Central memory CD8-positive, alpha-beta T cell (primary cell): ENCODE data around the gene ADAMTSL2.

ENCODE experiments used
- ATAC-seq: fragments of 150-1000 bp; cut with Tn5 transposase; replicated peaks from 2 replicates; pipeline ENCODE4 v1.10.0; 2022; ENCODE audit warnings: mild to moderate bottlenecking, moderate FRiP score, moderate number of reproducible peaks; ENCODE audit not compliant: poor library complexity, severe bottlenecking; ENCODE audit errors: extremely low read depth
- DNase-seq, 2 donors: peaks; one replicate each; pipeline ENCODE4 v3.0.0; 2021; ENCODE audit warnings: low spot score in 2 of 2
- H3K27ac Mint-ChIP-seq: one replicate; pipeline ENCODE4 v1.8.0; 2022; ENCODE audit warnings: low read depth, mild to moderate bottlenecking, moderate library complexity, mixed read lengths
- H3K27me3 Mint-ChIP-seq: one replicate; pipeline ENCODE4 v1.8.0; 2022; ENCODE audit warnings: mixed read lengths
- H3K36me3 Mint-ChIP-seq: one replicate; pipeline ENCODE4 v1.8.0; 2022; ENCODE audit warnings: mild to moderate bottlenecking, moderate library complexity, mixed read lengths; ENCODE audit not compliant: insufficient read depth
- H3K4me1 Mint-ChIP-seq: one replicate; pipeline ENCODE4 v1.8.0; 2022; ENCODE audit warnings: mixed read lengths
- H3K4me3 Mint-ChIP-seq: one replicate; pipeline ENCODE4 v1.8.0; 2022; ENCODE audit warnings: mild to moderate bottlenecking, moderate library complexity, mixed read lengths
- H3K9me3 Mint-ChIP-seq: one replicate; pipeline ENCODE4 v1.8.0; 2022; ENCODE audit warnings: mixed read lengths

ADAMTSL2 gene

DNA sequence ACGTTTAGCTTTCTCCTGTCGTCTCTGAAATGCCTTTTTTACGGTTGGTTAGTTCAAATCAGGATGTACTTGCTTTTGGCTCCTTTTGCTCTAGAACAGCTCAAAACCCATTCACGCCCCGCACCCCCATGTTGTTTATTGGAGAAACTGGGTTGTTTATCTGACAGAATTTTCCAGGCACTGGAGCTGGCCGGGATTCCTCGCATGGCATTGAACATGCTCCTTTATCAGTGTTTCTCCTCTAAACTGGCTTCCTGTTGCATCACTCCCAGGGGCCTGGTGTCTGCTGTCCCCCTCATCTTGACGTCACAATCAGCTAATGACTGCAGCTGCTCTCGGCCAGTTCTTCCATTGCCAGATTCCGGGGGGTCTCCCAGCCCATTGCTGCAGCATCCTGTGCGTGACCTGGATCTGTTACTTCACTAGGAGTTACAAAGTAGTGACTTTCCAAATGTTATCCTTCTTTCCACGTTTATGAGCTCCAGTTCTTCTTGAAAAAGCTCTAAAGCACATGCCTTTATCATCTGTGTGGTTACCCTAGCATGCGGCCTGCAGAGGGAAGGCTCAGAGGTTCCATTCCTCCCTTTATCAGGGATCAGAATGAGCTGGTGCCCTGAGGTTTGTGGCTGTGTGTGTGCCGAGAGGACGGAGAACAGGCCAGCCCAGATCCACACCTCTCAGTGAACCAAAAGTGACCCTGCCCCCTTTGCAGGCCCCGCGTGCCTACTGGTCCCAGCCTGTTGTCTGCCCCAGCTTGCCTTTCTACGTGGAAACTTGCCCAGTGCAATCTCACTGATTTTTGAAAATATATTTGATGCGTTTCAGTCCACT, 47.2 kb downstream of the ADAMTSL2 start:
- ATAC-seq (no peak), DNase-seq (no peak)
- Mint-ChIP-seq H3K27ac (no peak overlapping the region), H3K4me1 (peaks cover 3% of the 10 kb centered on the region), H3K27me3 (peaks cover 87% of the 10 kb centered on the region), H3K36me3 (no peaks in the 10 kb centered on the region), H3K4me3 (no peak overlapping the region), H3K9me3 (no peaks in the 10 kb centered on the region)

DNA sequence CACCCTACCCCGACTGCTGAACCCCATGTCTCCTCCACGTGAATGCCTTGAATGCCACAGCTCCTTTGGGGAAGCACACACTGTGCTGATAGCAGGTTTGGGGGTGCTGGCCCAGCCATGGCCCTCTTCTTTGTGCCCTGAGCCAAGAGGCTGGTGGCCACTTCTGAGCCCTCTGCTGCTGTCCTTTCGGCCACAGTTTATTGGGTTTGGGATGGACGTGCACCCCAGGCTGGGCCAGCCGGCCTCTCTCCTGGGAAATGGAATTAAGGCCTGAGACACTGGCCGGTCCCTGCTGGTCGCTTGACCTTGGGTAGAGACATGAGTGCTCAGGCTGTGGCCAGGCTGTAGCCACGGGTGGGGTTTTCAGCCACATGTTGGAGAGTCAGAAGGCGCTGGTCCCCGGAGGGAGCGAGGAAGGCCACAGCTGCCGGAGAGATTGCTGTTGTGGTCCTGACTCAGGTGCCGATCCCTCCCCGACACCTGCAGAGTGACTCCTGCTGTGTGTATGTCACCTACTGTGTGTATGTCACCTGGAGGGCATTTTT, 48.1 kb downstream of the ADAMTSL2 start:
- H3K27ac Mint-ChIP-seq = no peak overlapping the region
- no peaks in the 10 kb centered on the region for H3K9me3 Mint-ChIP-seq
- ATAC-seq (no peak), DNase-seq (no peak)
- no peak overlapping the region for H3K4me3 Mint-ChIP-seq
- peaks cover 79% of the 10 kb centered on the region for H3K27me3 Mint-ChIP-seq
- no peaks in the 10 kb centered on the region for H3K4me1 Mint-ChIP-seq
- no peaks in the 10 kb centered on the region for H3K36me3 Mint-ChIP-seq

DNA sequence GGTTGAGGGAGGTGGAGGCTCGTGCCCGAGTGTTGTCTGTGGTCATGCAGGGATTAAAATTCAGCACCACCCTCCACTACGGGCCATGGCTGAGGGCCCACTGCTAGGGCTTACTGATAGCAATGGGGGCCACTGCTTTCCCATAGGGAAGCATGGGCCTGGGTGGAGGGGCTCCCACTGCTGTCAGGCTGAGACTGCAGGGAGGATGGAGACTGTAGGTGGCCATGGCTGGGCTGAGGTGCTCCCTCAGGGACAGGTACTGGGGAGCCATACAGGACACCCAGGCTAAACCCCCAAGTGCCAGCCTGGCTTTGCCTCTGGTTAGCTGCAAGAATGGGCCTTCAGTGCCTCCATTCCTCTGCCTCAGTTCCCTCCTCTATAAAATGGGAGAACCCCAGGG, 48.6 kb downstream of the ADAMTSL2 start:
- Mint-ChIP-seq H3K36me3 (no peaks in the 10 kb centered on the region), H3K4me3 (no peak overlapping the region), H3K4me1 (no peaks in the 10 kb centered on the region), H3K27me3 (peaks cover 73% of the 10 kb centered on the region), H3K27ac (no peak overlapping the region), H3K9me3 (no peaks in the 10 kb centered on the region)
- ATAC-seq (no peak), DNase-seq (no peak)

DNA sequence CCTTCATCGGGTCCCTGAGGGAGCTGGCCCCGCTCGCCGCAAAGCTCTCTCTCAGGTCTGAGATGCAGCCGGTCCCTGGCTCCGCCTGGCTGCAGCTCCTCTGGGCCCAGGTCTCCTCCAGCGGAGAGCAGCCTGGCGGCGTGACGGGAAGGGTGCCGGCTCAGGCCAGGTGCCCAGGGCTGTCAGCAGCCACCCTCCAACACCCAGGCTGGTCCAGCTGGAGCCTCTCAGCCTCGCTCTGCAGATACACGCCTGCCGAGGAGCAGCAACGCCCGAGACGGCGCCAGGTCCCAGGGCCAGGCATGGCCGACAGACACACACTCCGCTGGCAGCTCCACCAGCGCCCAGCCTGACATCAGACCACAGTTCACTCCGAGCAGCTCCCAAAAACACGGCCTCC, 49.1 kb downstream of the ADAMTSL2 start:
- no peak for ATAC-seq
- no peaks in the 10 kb centered on the region for H3K9me3 Mint-ChIP-seq
- no peaks in the 10 kb centered on the region for H3K4me1 Mint-ChIP-seq
- no peak for DNase-seq
- no peaks in the 10 kb centered on the region for H3K36me3 Mint-ChIP-seq
- no peak overlapping the region for H3K27ac Mint-ChIP-seq
- H3K4me3 Mint-ChIP-seq = no peak overlapping the region
- peaks cover 69% of the 10 kb centered on the region for H3K27me3 Mint-ChIP-seq

DNA sequence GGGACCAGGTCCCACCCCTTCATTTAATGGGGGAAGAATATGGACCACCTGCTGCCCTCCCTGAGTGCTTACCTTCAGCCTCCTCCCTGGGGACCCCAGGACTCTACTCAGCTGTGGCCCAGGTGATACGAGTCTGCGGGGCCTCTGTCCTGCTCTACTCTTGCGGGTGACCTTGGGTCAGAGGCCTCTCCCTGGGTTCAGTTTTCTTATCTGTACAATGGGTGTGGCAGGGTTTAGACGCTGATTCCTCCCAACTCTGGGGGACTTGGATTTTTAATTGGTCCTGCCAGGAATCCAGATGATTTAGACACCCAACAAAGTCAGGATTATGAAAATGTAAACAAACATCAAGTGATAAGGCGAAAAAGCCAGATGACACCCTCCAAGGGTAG, 49.7 kb downstream of the ADAMTSL2 start:
- no peaks in the 10 kb centered on the region for H3K4me1 Mint-ChIP-seq
- H3K27ac Mint-ChIP-seq = no peak overlapping the region
- no peak for ATAC-seq
- no peaks in the 10 kb centered on the region for H3K9me3 Mint-ChIP-seq
- peaks cover 64% of the 10 kb centered on the region for H3K27me3 Mint-ChIP-seq
- no peak for DNase-seq
- H3K36me3 Mint-ChIP-seq = no peaks in the 10 kb centered on the region
- no peak overlapping the region for H3K4me3 Mint-ChIP-seq

DNA sequence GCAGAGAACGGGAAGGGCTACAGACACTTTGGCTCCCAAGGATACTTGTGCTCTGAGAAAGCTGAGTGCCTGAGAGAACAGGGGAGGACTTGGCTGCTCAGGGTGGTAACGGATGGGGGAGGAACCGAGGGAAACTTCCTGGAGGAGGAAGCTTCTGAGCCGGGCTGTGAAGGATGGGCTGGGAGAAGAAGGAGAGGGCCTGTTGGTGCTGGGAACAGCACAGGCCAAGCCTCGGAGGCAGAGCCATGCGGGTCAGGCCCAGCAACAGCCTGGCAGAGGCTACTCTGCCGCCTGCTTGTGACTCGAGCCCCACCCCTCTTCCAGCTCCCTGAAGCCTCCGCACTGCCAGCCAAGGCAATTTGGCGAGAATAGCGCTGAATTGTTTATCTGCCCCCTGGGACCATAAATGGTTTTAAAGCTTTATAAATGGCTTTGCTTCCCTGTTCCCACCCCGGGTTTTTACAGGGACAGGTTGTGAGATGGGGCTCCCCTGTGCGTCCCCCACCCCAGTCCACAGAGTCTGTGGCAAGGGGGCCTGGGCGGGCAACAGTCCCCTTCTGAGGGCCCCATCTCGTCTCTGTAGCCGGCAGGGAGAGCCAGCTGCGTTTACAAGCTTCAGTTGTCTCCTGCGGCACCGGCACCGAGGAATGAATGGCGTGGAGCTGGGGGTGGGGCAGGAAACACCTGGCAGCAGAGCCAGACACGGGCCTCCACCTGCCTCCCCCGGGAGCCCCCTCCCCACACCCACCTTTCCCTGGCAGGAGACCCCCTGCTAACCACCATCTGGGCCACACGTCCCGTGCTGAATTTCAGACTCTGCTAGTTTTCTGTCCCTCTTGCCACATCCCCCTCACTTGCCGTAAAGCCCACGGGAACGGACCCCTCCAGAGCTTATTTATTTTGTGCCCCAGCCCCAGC, 50.3 kb downstream of the ADAMTSL2 start:
- Mint-ChIP-seq H3K4me3 (no peak overlapping the region), H3K4me1 (no peaks in the 10 kb centered on the region), H3K36me3 (no peaks in the 10 kb centered on the region), H3K27ac (no peak overlapping the region), H3K27me3 (peaks cover 57% of the 10 kb centered on the region), H3K9me3 (no peaks in the 10 kb centered on the region)
- no peak for ATAC-seq
- DNase-seq = no peak

DNA sequence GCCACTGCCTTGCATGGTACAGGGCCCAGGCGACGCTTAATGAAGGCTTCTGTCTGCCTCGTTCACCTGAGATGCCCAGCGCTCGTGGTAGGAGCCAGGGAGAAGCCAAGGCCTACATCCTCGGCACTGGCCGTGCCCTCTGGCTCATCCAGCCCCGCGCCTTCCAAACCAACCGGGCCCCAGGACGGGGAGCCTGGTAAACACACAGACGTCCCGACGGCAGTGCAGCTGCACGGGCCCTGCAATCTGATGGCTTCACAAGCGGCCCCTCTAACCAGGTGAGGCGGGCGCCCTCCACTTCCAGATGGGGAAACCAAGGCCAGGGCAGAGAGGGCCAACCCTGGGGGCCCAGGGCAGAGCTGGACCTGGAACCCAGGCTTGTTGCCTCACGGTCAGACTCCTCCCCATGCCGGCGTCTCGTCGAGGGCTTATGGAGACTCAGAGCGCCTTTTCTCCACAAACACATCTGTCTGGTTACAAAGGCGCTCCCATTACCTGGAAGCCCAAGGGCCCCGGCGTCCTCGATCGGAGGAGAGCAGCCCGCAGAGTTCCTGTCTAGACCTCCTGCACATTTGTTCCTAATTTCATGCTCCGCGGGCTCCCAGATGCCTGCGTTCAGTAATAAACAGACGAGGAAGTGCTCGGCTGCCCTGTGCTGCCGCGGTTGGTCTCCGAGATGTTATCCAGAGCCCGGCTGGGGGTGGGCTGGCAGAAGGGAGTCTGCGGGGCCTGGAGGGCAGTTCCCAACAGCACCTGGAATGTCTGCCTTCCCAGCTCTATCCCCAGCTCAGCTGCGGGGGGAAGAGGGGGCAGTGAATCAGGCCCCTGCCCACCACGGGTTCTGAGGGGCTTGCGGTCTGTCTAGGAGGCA, 51.2 kb downstream of the ADAMTSL2 start:
- H3K27ac Mint-ChIP-seq = no peak overlapping the region
- H3K27me3 Mint-ChIP-seq = peaks cover 48% of the 10 kb centered on the region
- H3K9me3 Mint-ChIP-seq = no peaks in the 10 kb centered on the region
- DNase-seq = no peak
- H3K4me3 Mint-ChIP-seq = no peak overlapping the region
- H3K4me1 Mint-ChIP-seq = no peaks in the 10 kb centered on the region
- no peaks in the 10 kb centered on the region for H3K36me3 Mint-ChIP-seq
- ATAC-seq = no peak

DNA sequence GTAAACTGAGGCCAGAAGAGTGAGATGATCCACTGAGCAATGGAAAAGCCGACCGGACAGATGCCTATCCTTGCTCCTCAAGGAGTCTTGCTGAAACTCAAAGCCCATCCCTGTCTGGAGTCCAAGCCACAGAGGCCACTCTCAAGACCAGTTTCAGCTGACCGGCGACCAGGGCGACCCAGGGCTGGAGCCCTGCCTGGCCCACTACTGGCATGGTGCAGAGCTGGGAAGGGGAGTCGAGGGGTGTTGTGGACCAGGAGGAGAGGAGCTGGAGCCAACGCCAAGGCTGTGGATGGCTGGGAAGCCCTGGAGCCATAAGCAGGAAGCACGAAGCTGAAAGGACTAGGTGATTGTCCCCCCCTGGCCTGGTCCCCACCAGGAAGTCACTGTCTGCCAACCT, 52.5 kb downstream of the ADAMTSL2 start:
- Mint-ChIP-seq H3K27ac (no peak overlapping the region), H3K27me3 (peaks cover 35% of the 10 kb centered on the region), H3K4me3 (no peak overlapping the region), H3K36me3 (no peaks in the 10 kb centered on the region), H3K9me3 (no peaks in the 10 kb centered on the region), H3K4me1 (no peaks in the 10 kb centered on the region)
- DNase-seq (no peak), ATAC-seq (no peak)

DNA sequence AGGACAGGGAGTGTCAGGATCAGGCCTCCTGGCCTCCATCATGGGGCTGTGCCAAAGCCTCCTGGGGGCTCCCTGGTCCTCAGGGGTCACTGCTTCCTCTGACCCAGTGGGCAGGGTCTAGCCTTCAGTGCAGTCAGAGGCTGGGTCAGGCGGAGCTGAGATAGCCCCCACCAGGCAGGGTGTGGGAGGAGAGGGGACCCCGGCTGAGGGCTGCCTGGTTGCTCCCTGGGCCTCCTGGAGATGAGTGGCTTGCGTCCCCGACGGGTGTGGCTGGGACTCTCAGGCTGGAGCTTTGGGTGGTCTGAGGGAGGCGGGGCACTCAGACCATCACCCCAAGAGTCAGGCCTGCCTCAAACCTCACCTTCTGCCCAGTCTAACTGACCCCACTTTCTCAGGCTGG, 53.0 kb downstream of the ADAMTSL2 start:
- DNase-seq (no peak), ATAC-seq (no peak)
- Mint-ChIP-seq H3K36me3 (no peaks in the 10 kb centered on the region), H3K27ac (no peak overlapping the region), H3K4me3 (no peak overlapping the region), H3K9me3 (no peaks in the 10 kb centered on the region), H3K27me3 (peaks cover 31% of the 10 kb centered on the region), H3K4me1 (no peaks in the 10 kb centered on the region)

DNA sequence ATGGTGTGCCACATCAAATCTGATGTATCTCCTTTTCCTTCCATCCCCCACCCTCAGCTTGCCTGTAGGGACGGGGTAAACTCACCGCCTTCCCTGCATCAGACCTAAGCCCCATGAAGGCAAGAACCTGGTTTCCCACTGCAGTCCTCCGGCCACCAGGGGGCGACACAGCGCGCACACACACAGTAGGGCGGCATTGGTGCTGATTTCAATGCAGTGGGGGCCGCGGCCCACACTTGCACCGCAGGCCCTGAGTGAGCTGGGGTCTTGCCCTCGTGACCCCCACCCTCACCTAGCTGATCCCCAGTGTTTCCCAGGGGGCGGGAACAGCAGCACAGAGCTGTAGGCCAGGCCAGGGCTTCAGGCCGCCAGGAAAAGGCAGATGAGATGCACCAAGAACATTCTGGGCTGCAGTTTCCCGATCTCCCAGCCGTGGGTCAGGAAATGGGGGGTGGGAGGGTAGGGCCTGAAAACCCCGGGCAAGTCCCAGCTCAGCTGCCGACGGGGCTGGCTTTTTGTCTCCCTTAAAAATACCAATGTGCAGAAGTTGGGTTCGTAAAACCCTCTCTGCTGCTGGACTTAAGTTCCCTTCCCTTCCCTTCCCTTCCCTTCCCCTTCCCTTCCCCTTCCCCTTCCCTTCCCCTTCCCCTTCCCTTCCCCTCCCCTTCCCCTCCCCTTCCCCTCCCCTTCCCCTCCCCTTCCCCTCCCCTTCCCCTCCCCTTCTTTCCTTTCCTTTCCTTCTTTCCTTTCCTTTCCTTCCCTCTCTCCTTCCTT, 55.1 kb downstream of the ADAMTSL2 start:
- H3K9me3 Mint-ChIP-seq = no peaks in the 10 kb centered on the region
- H3K4me3 Mint-ChIP-seq = no peak overlapping the region
- no peaks in the 10 kb centered on the region for H3K4me1 Mint-ChIP-seq
- H3K36me3 Mint-ChIP-seq = no peaks in the 10 kb centered on the region
- ATAC-seq = no peak
- H3K27ac Mint-ChIP-seq = no peak overlapping the region
- peaks cover 34% of the 10 kb centered on the region for H3K27me3 Mint-ChIP-seq
- DNase-seq = peak in 1 of 2 donors; percentile 29

DNA sequence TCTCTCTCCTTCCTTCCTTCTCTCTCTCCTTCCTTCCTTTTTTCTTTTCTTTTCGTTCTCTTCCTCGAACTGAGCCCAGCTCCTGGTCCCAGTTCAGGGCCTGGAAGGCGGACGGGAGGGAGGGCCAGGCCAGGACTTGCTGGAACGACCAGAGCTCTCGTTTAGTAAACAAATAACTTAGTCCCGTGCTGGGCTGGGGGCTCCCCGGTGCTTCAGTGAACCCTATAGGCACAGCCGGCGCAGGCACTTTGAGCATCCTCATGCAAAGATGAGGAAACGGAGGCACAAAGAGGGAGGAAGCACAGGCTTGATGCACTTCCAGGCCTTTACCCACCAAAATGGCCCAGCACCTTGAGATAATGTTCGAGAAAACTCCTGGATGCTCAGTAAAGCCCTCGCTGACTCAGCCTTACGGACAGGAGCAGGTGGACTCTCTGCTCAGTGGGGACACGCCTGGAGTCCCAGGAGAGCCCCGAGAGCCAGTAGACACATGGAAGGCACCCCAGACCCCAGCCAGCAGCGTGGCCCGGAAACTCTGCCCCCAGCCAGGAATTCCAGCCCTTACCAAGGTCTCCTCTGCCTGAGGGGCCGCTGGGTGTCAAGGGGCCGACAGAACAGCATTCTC, 55.8 kb downstream of the ADAMTSL2 start:
- H3K27me3 Mint-ChIP-seq = peaks cover 30% of the 10 kb centered on the region
- no peak overlapping the region for H3K4me3 Mint-ChIP-seq
- ATAC-seq (no peak), DNase-seq (no peak)
- no peaks in the 10 kb centered on the region for H3K4me1 Mint-ChIP-seq
- H3K9me3 Mint-ChIP-seq = no peaks in the 10 kb centered on the region
- H3K27ac Mint-ChIP-seq = no peak overlapping the region
- no peaks in the 10 kb centered on the region for H3K36me3 Mint-ChIP-seq
